ENCODE data around the gene OST4. TPM values are rescaled to one million over a fixed set of nuclear protein-coding genes. Genes with fewer than 3 reads are reported as not detected.

The OST4 gene
- total RNA-seq, 1 experiment from 2014 or later = 172 TPM

DNA sequence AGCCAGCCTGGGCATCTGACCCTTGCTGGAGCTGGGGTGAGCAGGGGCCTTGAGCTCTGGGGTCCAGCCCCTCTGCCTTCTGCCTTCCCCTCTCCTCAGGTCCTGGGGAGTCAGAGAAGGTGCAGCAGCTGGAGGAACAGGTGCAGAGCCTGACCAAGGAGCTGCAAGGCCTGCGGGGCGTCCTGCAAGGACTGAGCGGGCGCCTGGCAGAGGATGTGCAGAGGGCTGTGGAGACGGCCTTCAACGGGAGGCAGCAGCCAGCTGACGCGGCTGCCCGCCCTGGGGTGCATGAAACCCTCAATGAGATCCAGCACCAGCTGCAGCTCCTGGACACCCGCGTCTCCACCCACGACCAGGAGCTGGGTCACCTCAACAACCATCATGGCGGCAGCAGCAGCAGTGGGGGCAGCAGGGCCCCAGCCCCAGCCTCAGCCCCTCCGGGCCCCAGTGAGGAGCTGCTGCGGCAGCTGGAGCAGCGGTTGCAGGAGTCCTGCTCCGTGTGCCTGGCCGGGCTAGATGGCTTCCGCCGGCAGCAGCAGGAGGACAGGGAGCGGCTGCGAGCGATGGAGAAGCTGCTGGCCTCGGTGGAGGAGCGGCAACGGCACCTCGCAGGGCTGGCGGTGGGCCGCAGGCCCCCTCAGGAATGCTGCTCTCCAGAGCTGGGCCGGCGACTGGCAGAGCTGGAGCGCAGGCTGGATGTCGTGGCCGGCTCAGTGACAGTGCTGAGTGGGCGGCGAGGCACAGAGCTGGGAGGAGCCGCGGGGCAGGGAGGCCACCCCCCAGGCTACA lies 10.7 kb upstream of the OST4 start:
- no peak overlapping the region for H3K27ac Mint-ChIP-seq (ENCODE audit: unreplicated experiment)
- no peak overlapping the region for H3K4me3 Mint-ChIP-seq (ENCODE audit: low read depth, unreplicated experiment)
- CTCF ChIA-PET = interaction anchor here (0.6 to 1.4 kb wide), 3 partner anchors 11 to 82 kb away, joined by 3 to 8 read pairs (median 4); partner anchors contain the start of genes AGBL5 and OST4
- H3K4me1 Mint-ChIP-seq (ENCODE audit: low read depth, unreplicated experiment) = peaks cover 17% of the 10 kb centered on the region
- no peaks in the 10 kb centered on the region for H3K9me3 Mint-ChIP-seq (ENCODE audit: low read depth, unreplicated experiment)
- TF ChIP-seq, protein P1, sequence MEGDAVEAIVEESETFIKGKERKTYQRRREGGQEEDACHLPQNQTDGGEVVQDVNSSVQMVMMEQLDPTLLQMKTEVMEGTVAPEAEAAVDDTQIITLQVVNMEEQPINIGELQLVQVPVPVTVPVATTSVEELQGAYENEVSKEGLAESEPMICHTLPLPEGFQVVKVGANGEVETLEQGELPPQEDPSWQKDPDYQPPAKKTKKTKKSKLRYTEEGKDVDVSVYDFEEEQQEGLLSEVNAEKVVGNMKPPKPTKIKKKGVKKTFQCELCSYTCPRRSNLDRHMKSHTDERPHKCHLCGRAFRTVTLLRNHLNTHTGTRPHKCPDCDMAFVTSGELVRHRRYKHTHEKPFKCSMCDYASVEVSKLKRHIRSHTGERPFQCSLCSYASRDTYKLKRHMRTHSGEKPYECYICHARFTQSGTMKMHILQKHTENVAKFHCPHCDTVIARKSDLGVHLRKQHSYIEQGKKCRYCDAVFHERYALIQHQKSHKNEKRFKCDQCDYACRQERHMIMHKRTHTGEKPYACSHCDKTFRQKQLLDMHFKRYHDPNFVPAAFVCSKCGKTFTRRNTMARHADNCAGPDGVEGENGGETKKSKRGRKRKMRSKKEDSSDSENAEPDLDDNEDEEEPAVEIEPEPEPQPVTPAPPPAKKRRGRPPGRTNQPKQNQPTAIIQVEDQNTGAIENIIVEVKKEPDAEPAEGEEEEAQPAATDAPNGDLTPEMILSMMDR (IDR thresholded peaks at IDR 0.05; ENCODE audit: unreplicated experiment) = no peak
- DNase-seq = no peak
- BruUV-seq (replicated peaks) = no TSS peak
- H3K36me3 Mint-ChIP-seq (ENCODE audit: insufficient read depth, unreplicated experiment) = peaks cover 24% of the 10 kb centered on the region
- H3K27me3 Mint-ChIP-seq (ENCODE audit: unreplicated experiment) = peaks cover 20% of the 10 kb centered on the region
- intact Hi-C loops (cut with micrococcal nuclease; ENCODE audit: unreplicated experiment) = no loop called here

DNA sequence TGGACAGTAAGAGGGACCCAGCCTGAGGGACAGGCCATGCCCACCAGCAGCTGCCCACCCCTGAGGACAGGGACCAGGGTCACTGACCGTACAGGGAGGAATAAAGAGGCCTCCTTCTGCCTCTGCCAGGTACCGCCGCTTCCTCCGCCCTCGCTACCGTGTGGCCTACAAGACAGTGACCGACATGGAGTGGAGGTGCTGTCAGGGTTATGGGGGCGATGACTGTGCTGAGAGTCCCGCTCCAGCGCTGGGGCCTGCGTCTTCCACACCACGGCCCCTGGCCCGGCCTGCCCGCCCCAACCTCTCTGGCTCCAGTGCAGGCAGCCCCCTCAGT lies 9.1 kb upstream of the OST4 start:
- Mint-ChIP-seq H3K27ac (ENCODE audit: unreplicated experiment) (no peak overlapping the region), H3K27me3 (ENCODE audit: unreplicated experiment) (peaks cover 36% of the 10 kb centered on the region), H3K36me3 (ENCODE audit: insufficient read depth, unreplicated experiment) (peaks cover 7% of the 10 kb centered on the region), H3K4me1 (ENCODE audit: low read depth, unreplicated experiment) (peaks cover 13% of the 10 kb centered on the region), H3K4me3 (ENCODE audit: low read depth, unreplicated experiment) (no peak overlapping the region), H3K9me3 (ENCODE audit: low read depth, unreplicated experiment) (no peaks in the 10 kb centered on the region)
- no peak for DNase-seq
- CTCF ChIA-PET = interaction anchor here (0.7 to 1.0 kb wide), 3 partner anchors 8 to 199 kb away, joined by 3 to 4 read pairs (median 3); no protein-coding TSS in a partner anchor
- TF ChIP-seq, protein P1 (IDR thresholded peaks at IDR 0.05; ENCODE audit: unreplicated experiment) = no peak
- BruUV-seq (replicated peaks) = no TSS peak
- intact Hi-C loops (cut with micrococcal nuclease; ENCODE audit: unreplicated experiment) = no loop called here

DNA sequence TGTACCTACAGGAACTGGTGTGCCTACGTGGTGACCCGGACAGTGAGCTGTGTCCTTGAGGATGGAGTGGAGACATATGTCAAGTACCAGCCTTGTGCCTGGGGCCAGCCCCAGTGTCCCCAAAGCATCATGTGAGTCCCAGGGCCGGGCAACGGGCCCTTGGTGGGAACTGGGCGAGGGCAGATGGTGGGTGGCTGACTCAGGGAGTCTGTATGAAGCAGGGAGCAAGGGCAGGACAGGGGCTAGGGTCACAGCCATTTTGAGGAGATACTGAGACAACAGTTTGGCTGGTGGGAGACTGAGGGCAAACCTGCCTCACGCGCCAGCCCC lies 8.7 kb upstream of the OST4 start:
- H3K36me3 Mint-ChIP-seq (ENCODE audit: insufficient read depth, unreplicated experiment) = peaks cover 5% of the 10 kb centered on the region
- intact Hi-C loops (cut with micrococcal nuclease; ENCODE audit: unreplicated experiment) = no loop called here
- CTCF ChIA-PET = no interaction called here
- no peak overlapping the region for H3K27ac Mint-ChIP-seq (ENCODE audit: unreplicated experiment)
- peaks cover 41% of the 10 kb centered on the region for H3K27me3 Mint-ChIP-seq (ENCODE audit: unreplicated experiment)
- no peaks in the 10 kb centered on the region for H3K9me3 Mint-ChIP-seq (ENCODE audit: low read depth, unreplicated experiment)
- TF ChIP-seq, protein P1 (IDR thresholded peaks at IDR 0.05; ENCODE audit: unreplicated experiment) = no peak
- H3K4me3 Mint-ChIP-seq (ENCODE audit: low read depth, unreplicated experiment) = no peak overlapping the region
- no peak for DNase-seq
- BruUV-seq (replicated peaks) = no TSS peak
- peaks cover 13% of the 10 kb centered on the region for H3K4me1 Mint-ChIP-seq (ENCODE audit: low read depth, unreplicated experiment)

DNA sequence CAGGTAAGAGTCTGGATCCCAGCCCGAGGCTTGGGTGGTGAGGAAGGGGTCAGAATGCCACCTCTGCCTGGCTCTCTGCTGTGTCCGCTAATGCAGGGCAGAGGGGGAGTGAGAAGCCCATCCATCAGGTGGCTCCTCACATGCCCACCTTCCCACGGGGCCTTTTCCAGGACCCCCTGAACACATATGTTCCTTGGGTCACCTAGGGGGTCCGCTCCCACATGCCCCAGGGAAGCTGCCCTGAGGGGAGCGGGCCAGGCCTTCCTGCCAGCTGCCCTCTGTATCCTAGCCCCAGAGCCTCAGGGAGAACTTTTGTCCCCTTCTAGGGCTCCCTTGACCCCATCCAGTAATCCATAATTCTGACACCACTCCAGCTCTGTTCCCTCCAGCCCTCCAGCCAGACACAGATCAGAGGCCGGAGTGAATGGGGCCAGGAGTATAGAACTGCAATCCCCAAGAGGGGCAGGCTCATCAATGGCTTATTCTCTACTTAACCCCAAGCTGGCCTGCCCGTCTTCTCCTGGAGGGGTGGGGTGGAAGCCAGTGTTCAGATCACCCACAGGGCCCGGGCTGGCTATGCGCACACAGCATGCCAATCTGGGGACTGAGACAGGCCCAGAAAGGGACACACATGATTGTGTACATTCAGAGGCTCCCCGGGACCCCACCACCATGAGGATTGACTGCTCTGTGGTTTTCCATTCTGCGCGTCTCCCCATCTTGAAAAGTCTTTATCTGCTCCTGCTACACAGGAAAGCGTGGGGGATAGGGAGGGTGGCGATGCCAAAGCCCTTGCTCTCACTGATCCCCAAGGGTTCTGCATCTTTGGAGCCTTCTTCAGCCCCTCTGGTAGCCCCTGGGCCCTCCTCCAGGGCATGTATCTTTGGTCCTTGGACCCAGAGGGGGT lies 8.0 kb upstream of the OST4 start:
- peaks cover 13% of the 10 kb centered on the region for H3K4me1 Mint-ChIP-seq (ENCODE audit: low read depth, unreplicated experiment)

More for the DNA sequence above, 8.0 kb upstream of the OST4 start:
- TF ChIP-seq, protein P1 (IDR thresholded peaks at IDR 0.05; ENCODE audit: unreplicated experiment) = no peak
- Mint-ChIP-seq H3K9me3 (ENCODE audit: low read depth, unreplicated experiment) (no peaks in the 10 kb centered on the region), H3K36me3 (ENCODE audit: insufficient read depth, unreplicated experiment) (peaks cover 5% of the 10 kb centered on the region), H3K27me3 (ENCODE audit: unreplicated experiment) (peaks cover 47% of the 10 kb centered on the region), H3K27ac (ENCODE audit: unreplicated experiment) (no peak overlapping the region), H3K4me3 (ENCODE audit: low read depth, unreplicated experiment) (no peak overlapping the region)
- DNase-seq = no peak
- CTCF ChIA-PET = no interaction called here
- intact Hi-C loops (cut with micrococcal nuclease; ENCODE audit: unreplicated experiment) = no loop called here
- BruUV-seq (replicated peaks) = no TSS peak
